ENCODE data around the gene TNFRSF8.

Gene TNFRSF8

DNA sequence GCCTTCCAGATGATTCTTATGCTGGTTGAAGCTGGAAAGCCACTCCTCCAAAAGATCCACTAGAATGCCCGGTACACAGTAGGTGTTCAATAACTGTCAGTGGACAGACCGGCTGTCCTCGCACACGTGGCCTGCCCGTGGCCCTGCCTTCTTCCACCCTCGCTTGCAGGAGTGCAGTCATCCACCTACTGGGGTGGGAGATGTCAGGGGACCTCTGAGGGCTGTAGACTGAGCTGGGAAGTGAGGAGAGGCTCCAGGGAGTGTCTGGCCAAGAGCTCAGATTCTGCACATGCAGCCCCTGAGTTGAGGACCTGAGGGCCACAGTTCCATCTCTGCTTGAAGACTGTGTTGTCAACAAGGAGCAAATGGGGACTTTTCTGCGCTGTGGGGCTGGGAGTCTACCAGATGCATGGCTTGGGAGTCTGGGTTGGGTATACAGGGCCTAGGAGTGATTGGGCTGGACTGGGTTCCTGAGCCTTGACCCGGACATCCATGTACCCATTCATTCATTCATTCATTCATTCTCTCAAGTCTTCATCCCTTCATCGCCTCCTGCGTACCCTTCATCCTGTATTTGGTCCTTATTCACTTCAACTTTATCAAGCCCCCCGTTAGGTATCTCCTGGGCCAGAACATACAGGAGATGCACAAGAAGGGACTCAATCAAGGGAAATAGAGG is 99.5 kb downstream of the TNFRSF8 start:
- TF ChIP-seq, protein P1, sequence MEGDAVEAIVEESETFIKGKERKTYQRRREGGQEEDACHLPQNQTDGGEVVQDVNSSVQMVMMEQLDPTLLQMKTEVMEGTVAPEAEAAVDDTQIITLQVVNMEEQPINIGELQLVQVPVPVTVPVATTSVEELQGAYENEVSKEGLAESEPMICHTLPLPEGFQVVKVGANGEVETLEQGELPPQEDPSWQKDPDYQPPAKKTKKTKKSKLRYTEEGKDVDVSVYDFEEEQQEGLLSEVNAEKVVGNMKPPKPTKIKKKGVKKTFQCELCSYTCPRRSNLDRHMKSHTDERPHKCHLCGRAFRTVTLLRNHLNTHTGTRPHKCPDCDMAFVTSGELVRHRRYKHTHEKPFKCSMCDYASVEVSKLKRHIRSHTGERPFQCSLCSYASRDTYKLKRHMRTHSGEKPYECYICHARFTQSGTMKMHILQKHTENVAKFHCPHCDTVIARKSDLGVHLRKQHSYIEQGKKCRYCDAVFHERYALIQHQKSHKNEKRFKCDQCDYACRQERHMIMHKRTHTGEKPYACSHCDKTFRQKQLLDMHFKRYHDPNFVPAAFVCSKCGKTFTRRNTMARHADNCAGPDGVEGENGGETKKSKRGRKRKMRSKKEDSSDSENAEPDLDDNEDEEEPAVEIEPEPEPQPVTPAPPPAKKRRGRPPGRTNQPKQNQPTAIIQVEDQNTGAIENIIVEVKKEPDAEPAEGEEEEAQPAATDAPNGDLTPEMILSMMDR (IDR thresholded peaks at IDR 0.05; ENCODE audit: low read depth, low read length, missing control alignments), result no peak
- DNase-seq (ENCODE audit: low read depth), result no peak
- in situ Hi-C loops (cut with HindIII; ENCODE audit: low sequenced_read_pairs), result no loop called here
- H3K4me3 ChIP-seq (ENCODE audit: low read depth, low read length), result no peak overlapping the region

DNA sequence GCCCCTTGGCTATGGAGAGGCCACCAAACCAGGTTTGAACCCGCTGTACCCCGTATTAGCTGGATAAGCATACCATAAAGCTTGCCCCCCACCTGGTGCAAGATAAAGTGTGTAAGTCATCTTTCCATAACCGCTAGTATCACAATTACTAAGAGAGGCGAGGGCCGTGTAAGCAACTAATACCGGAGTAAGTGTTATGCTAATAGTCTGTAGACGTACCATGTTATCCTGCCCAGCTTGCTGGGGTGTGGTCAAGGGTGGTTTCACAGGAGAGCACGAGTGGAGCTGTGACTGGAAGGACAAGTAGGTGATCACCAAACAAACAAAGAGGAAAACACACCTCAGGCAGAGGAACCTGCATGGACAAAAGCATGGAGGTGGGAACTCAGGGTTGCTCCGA is 100.1 kb downstream of the TNFRSF8 start:
- DNase-seq (ENCODE audit: low read depth), result no peak
- in situ Hi-C loops (cut with HindIII; ENCODE audit: low sequenced_read_pairs), result no loop called here
- TF ChIP-seq, protein P1 (IDR thresholded peaks at IDR 0.05; ENCODE audit: low read depth, low read length, missing control alignments), result no peak
- no peak overlapping the region for H3K4me3 ChIP-seq (ENCODE audit: low read depth, low read length)

DNA sequence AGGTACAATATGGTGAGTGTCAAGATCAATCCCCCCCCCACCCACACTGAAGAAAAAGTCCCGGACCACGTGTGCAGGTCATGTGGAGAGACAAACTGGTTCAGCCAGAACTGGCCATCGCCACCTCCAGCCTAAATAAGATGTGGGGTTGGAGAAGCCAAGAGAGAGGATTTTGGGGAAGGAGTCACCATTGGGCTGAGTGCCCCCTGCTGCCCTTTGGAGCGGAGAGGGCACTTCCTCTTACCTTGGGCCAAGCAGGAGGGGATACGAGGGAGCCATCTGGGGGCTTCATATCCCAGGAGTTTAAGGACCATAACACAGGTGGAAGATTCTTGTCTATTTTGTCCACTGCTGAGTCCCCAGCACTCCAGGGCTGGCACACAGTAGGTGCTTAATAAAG is 101.1 kb downstream of the TNFRSF8 start:
- H3K4me3 ChIP-seq (ENCODE audit: low read depth, low read length), result no peak overlapping the region
- TF ChIP-seq, protein P1 (IDR thresholded peaks at IDR 0.05; ENCODE audit: low read depth, low read length, missing control alignments), result no peak
- no peak for DNase-seq (ENCODE audit: low read depth)
- in situ Hi-C loops (cut with HindIII; ENCODE audit: low sequenced_read_pairs), result no loop called here

DNA sequence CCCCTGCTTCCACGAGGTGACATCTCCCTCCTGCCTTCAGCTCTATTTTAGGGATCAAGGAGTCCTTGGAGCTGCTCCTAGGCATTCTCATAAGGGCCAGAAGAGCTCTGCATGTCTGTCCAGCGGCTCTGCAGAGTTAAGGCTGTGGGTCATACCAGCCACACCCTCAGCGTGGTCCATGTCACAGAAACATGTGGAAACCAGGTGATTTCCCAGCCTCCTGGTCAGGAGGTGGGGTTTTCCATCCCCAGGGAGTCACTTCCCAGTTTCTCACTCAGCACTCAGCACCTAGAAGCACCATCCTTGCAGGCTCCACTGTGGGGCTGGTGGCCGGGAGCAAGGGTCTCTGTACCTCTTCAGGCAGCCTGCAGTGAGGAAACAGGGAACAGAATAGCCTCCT is 102.2 kb downstream of the TNFRSF8 start:
- H3K4me3 ChIP-seq (ENCODE audit: low read depth, low read length), result no peak overlapping the region
- in situ Hi-C loops (cut with HindIII; ENCODE audit: low sequenced_read_pairs), result no loop called here
- DNase-seq (ENCODE audit: low read depth), result no peak
- TF ChIP-seq, protein P1 (IDR thresholded peaks at IDR 0.05; ENCODE audit: low read depth, low read length, missing control alignments), result no peak

DNA sequence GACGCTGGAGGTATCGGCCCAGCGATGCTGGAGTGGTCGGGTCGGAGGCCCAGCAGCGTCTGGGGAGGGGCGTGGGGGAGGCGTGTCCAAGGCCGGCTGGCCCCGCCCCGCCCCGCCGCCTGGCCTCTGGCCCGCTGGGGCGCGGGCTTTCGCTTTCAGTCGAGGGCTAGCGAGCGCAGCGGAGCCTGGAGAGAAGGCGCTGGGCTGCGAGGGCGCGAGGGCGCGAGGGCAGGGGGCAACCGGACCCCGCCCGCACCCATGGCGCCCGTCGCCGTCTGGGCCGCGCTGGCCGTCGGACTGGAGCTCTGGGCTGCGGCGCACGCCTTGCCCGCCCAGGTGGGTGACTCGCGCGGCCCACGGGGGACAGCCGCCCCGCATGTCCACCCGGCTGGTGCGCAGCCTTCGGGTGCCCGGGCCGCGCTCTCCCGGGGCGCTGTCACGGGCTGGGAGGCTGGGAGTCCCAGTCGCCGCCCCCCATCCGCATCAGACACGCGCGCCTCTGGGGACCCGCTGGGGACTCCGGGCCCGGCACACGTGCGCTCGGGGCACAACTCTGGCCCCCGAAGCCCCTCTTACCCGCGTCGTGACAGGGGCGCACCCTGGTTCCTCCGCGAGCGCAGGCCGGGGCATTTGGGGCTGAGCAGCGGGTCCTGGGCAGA is 103.9 kb downstream of the TNFRSF8 start, which contains the start of gene TNFRSF1B:
Gene TNFRSF1B (plus strand): TSS at position 158 of the 659 bp plus-strand sequence. CDS start 101 bp downstream, at position 259.
- H3K4me3 ChIP-seq (ENCODE audit: low read depth, low read length), result peak within 1 kb of the TSS; percentile 55
- no peak for DNase-seq (ENCODE audit: low read depth)
- TF ChIP-seq, protein P1 (IDR thresholded peaks at IDR 0.05; ENCODE audit: low read depth, low read length, missing control alignments), result no peak
- in situ Hi-C loops (cut with HindIII; ENCODE audit: low sequenced_read_pairs), result no loop called here

DNA sequence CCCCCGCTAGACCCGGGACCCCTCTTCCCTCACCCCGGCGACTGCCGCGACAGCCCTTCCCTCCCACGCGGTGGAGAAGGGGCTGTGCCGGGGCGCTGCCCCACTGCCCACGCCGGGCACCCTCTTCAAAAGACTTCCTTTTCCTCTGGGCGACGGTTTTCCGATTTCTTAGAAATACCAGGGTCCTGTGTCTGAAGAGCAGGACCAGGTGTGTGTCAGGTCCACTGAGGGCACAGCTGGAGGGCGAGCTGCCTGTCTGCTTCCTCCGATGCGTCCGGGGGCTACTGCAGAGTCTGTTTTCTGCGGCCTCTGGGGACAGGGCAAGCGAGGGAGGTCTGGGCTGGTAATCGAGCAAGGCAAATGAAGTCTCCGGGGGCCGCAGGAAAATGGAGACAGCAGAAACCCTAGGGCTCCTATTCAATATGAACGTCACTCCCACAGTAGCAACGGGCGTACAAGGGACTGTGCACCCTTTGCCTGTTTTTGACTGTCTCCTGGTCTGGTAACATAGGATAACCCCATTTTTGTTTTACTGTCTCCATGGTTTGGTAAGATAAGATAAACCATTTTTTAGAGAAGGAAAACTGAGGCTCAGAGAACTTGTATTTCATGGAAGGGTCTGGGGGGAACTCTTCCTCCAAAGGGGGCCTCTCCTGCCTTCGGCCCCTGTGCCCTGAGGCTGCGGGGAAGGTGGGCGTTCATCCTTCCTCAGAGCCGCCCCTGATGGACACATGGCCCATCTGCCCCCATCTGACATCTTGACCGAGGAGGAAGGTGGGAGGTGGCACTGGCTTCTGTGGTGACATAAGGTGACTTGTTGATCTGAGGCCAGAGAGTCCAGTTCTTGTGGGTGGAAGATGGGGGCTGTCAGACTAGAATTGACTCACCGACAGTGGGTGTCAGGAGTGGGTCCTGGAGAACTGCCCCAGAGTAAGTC is 104.7 kb downstream of the TNFRSF8 start:
- DNase-seq (ENCODE audit: low read depth), result no peak
- TF ChIP-seq, protein P1 (IDR thresholded peaks at IDR 0.05; ENCODE audit: low read depth, low read length, missing control alignments), result no peak
- H3K4me3 ChIP-seq (ENCODE audit: low read depth, low read length), result peak overlapping the region; percentile 55
- in situ Hi-C loops (cut with HindIII; ENCODE audit: low sequenced_read_pairs), result no loop called here
